CD14-positive monocyte (primary cell): ENCODE results near the gene HOXB5. TPM values are rescaled to one million over a fixed set of nuclear protein-coding genes. Genes with fewer than 3 reads are reported as not detected.

Experiments used
- DNase-seq, 3 donors: peaks; one replicate each; pipeline ENCODE4 v3.0.0-alpha.2; 2011 to 2022
- H2AFZ ChIP-seq: 2 replicates; pipeline ENCODE4 v1.6.0; 2012; ENCODE audit warnings: mild to moderate bottlenecking, low read depth, low read length, inconsistent platforms; ENCODE audit not compliant: insufficient read depth, poor library complexity, severe bottlenecking
- H3K27ac ChIP-seq, 2 donors: 1 replicate in 1 of 2; 2 replicates in 1 of 2; pipeline ENCODE4 v1.5.1; 2012 to 2013; ENCODE audit warnings: low read length in 2 of 2, control low read depth in 1 of 2, inconsistent platforms in 1 of 2, low read depth in 1 of 2, mild to moderate bottlenecking in 1 of 2
- H3K27me3 ChIP-seq, 2 donors: one replicate each; pipeline versions ENCODE4 v1.6.0 to v1.6.1; 2011 to 2013; ENCODE audit warnings: low read length in 2 of 2; ENCODE audit not compliant: control insufficient read depth in 2 of 2, insufficient read depth in 2 of 2
- H3K36me3 ChIP-seq, 2 donors: replicated peaks in 1 of 2; 1 replicate in 1 of 2; 2 replicates in 1 of 2; pipeline versions ENCODE4 v1.5.1 to v1.6.1; 2012 to 2013; ENCODE audit warnings: low read length in 2 of 2, control low read depth in 1 of 2, inconsistent platforms in 1 of 2, mild to moderate bottlenecking in 1 of 2; ENCODE audit not compliant: insufficient read depth in 2 of 2, control insufficient read depth in 1 of 2
- H3K4me1 ChIP-seq, 2 donors: 1 replicate in 1 of 2; 2 replicates in 1 of 2; pipeline versions ENCODE4 v1.5.1 to v1.6.1; 2012 to 2013; ENCODE audit warnings: low read length in 2 of 2, control low read depth in 1 of 2, inconsistent platforms in 1 of 2, mild to moderate bottlenecking in 1 of 2, moderate library complexity in 1 of 2; ENCODE audit not compliant: insufficient read depth in 2 of 2, control insufficient read depth in 1 of 2
- H3K4me2 ChIP-seq: replicated peaks from 2 replicates; pipeline ENCODE3; 2012; ENCODE audit warnings: low read length, moderate library complexity, mild to moderate bottlenecking; ENCODE audit not compliant: poor library complexity, severe bottlenecking; ENCODE audit errors: extremely low read depth
- H3K4me3 ChIP-seq, 3 experiments: fragments of 200-600 bp in 1 of 3; sonication (generic) in 1 of 3; replicated peaks in 1 of 3; 1 replicate in 2 of 3; 2 replicates in 1 of 3; pipeline ENCODE4 v1.5.1; 2011 to 2013; ENCODE audit warnings: low read length in 3 of 3, mild to moderate bottlenecking in 3 of 3, control low read depth in 2 of 3, low read depth in 2 of 3, inconsistent platforms in 1 of 3, moderate library complexity in 1 of 3
- H3K79me2 ChIP-seq: 2 replicates; pipeline ENCODE4 v1.6.0; 2012; ENCODE audit warnings: mild to moderate bottlenecking, control low read depth, inconsistent platforms, low read length, moderate library complexity; ENCODE audit not compliant: insufficient read depth
- H3K9ac ChIP-seq: 2 replicates; pipeline ENCODE4 v1.6.0; 2017; ENCODE audit warnings: low read length, mild to moderate bottlenecking; ENCODE audit not compliant: insufficient read depth, poor library complexity, severe bottlenecking
- H3K9me3 ChIP-seq, 2 donors: replicated peaks in 1 of 2; 1 replicate in 1 of 2; 2 replicates in 1 of 2; pipeline versions ENCODE4 v1.5.1 to v1.6.1; 2012 to 2013; ENCODE audit warnings: low read length in 2 of 2, control low read depth in 1 of 2; ENCODE audit not compliant: control insufficient read depth in 1 of 2, insufficient read depth in 1 of 2
- H4K20me1 ChIP-seq: 2 replicates; pipeline ENCODE4 v1.6.0; 2012; ENCODE audit warnings: mild to moderate bottlenecking, low read length, control low read depth, moderate library complexity; ENCODE audit not compliant: insufficient read depth
- H3K27ac Mint-ChIP-seq, 7 donors: one replicate each; pipeline ENCODE4 v1.8.0; 2020; ENCODE audit warnings: mild to moderate bottlenecking in 7 of 7, mixed read lengths in 7 of 7, moderate library complexity in 6 of 7, inconsistent platforms in 2 of 7
- H3K27me3 Mint-ChIP-seq, 3 donors: one replicate each; pipeline ENCODE4 v1.8.0; 2021 to 2022; ENCODE audit warnings: low read depth in 3 of 3, mild to moderate bottlenecking in 3 of 3, mixed read lengths in 3 of 3, moderate library complexity in 3 of 3, inconsistent platforms in 1 of 3
- H3K36me3 Mint-ChIP-seq, 2 donors: one replicate each; pipeline ENCODE4 v1.8.0; 2020; ENCODE audit warnings: mixed read lengths in 2 of 2, inconsistent platforms in 1 of 2, mild to moderate bottlenecking in 1 of 2
- H3K4me1 Mint-ChIP-seq: one replicate; pipeline ENCODE4 v1.8.0; 2020; ENCODE audit warnings: mild to moderate bottlenecking, mixed read lengths
- H3K4me3 Mint-ChIP-seq, 2 donors: one replicate each; pipeline ENCODE4 v1.8.0; 2020; ENCODE audit warnings: mild to moderate bottlenecking in 2 of 2, mixed read lengths in 2 of 2, moderate library complexity in 1 of 2
- H3K9me3 Mint-ChIP-seq, 7 donors: one replicate each; pipeline ENCODE4 v1.8.0; 2020 to 2022; ENCODE audit warnings: mixed read lengths in 7 of 7, mild to moderate bottlenecking in 6 of 7, moderate library complexity in 6 of 7, inconsistent platforms in 2 of 7
- CTCF ChIP-seq: fragments of 200-600 bp; IDR thresholded peaks from one replicate; pipeline ENCODE4 v1.8.0; 2022; ENCODE audit warnings: antibody characterized with exemption, mild to moderate bottlenecking
- WGBS: methylation state at CpG from one replicate; pipeline ENCODE4 v1.1.5; 2013; ENCODE audit warnings: missing lambda C conversion rate; ENCODE audit not compliant: insufficient coverage; 5-methylcytosine and 5-hydroxymethylcytosine counted together
- intact Hi-C, 2 donors: fragments of 100-400 bp; cut with micrococcal nuclease; formaldehyde crosslinking; loops; one replicate each; pipeline versions ENCODE4 v1.15.0 to v1.15.1; 2023
- polyA plus RNA-seq, 3 donors: library from polyadenylated mRNA; depleted of rRNA in 1 of 3; unstranded in 2 of 3; stranded (reverse) in 1 of 3; fragments of 300-500 nt in 2 of 3; fragments of >200 nt in 1 of 3; fragmentation: Illumina TruSeq in 2 of 3; gene quantifications; 1 replicate in 2 of 3; 2 replicates in 1 of 3; pipeline ENCODE4 v1.2.3, GENCODE V29; 2012 to 2021

Gene HOXB5
- polyA plus RNA-seq, 3 donors, result not detected

- Mint-ChIP-seq H3K4me1 (peaks cover 41% of the 10 kb centered on the region), H3K27ac (no peak overlapping the region), H3K27me3 (peaks cover 98 to 99% (median 98%) of the 10 kb centered on the region in 3 donors), H3K4me3 (peak overlapping the region in 1 of 2 donors; percentile 68), H3K36me3 (peaks cover 11 to 20% of the 10 kb centered on the region in 2 donors), H3K9me3 (peaks cover 0 to 49% (median 26%) of the 10 kb centered on the region in 7 donors)
- DNase-seq, result no peak
- no peaks in the 10 kb centered on the region for H3K36me3 ChIP-seq
- peaks cover 82 to 99% of the 10 kb centered on the region in 2 donors for H3K27me3 ChIP-seq
- H3K79me2 ChIP-seq, result no peaks in the 10 kb centered on the region
- H3K9ac ChIP-seq, result no peak overlapping the region
- under 1% methylated on average over 53 of the region's 55 CpGs for WGBS
- no peaks in the 10 kb centered on the region for H4K20me1 ChIP-seq
- no peak overlapping the region for H2AFZ ChIP-seq
- no peak overlapping the region for H3K4me3 ChIP-seq
- H3K27ac ChIP-seq, result no peak overlapping the region
- TF ChIP-seq CTCF, result no peak
- peaks cover 36 to 43% of the 10 kb centered on the region in 2 donors for H3K4me1 ChIP-seq
- intact Hi-C loops, result loop anchor here in 1 of 2 donors (2.0 kb wide), 1 partner anchor 17 kb away; no protein-coding TSS in a partner anchor
- H3K4me2 ChIP-seq, result no peak overlapping the region
- peaks cover 9 to 52% of the 10 kb centered on the region in 2 donors for H3K9me3 ChIP-seq
Observed at GRCh38 chr17:48613862-48614694, 20.5 kb upstream of the HOXB5 start.

DNA sequence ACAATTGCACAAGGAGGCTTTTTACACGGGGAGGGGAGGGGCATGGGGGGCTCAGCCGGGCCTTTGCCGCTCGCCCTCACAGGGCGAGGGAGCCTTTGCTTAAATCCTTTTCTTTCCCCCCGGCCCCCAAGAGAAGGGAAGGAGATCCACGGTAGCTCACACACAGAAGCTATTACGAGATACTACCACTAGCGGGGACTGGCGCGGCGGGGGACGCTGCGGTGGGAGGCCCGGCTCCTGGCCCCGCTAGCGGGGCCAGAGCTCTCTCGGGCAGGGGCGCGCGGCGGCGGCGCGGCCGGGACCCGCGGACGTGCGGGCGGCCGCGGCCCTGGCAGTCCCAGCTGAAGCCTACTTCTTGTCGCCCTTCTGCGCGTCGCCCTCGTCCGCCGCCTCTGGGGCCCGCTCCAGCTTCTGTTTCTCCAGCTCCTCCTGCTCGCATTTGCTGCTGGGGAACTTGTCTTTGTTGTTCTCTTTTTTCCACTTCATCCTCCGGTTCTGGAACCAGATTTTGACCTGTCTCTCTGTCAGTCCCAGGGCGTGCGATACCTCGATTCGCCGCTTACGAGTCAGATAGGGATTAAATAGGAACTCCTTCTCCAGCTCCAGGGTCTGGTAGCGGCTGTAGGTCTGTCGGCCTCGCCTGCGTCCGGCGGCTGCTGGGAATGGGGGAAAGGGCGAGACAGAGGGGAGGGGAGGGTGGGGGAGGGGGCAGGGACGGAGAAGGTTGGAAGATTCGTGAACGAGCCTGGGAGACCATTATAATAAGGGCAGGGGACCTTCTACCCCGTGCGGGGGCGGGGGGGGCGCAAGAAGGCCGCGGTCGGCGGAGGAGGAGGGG is 19.5 kb upstream of the HOXB5 start:
- peak overlapping the region; percentile 55 for H3K4me2 ChIP-seq
- H3K27me3 ChIP-seq, result peaks cover 82 to 98% of the 10 kb centered on the region in 2 donors
- Mint-ChIP-seq H3K36me3 (peaks cover 9 to 18% of the 10 kb centered on the region in 2 donors), H3K4me3 (peak overlapping the region; percentile 64 to 92), H3K27me3 (peaks cover 97 to 99% (median 98%) of the 10 kb centered on the region in 3 donors), H3K9me3 (peaks cover 0 to 49% (median 22%) of the 10 kb centered on the region in 7 donors), H3K27ac (peak overlapping the region in 1 of 7 donors; percentile 58), H3K4me1 (peaks cover 35% of the 10 kb centered on the region)
- H3K9me3 ChIP-seq, result peaks cover 9 to 60% of the 10 kb centered on the region in 2 donors
- DNase-seq, result peak; percentile 15 to 35 (median 31)
- peak overlapping the region in 1 of 3 experiments; percentile 49 for H3K4me3 ChIP-seq
- H3K36me3 ChIP-seq, result no peaks in the 10 kb centered on the region
- no peaks in the 10 kb centered on the region for H4K20me1 ChIP-seq
- H3K27ac ChIP-seq, result no peak overlapping the region
- no peaks in the 10 kb centered on the region for H3K79me2 ChIP-seq
- H3K9ac ChIP-seq, result no peak overlapping the region
- intact Hi-C loops, result no loop called here
- H2AFZ ChIP-seq, result peak overlapping the region; percentile 53
- peaks cover 36 to 43% of the 10 kb centered on the region in 2 donors for H3K4me1 ChIP-seq
- WGBS, result under 1% methylated on average over 38 of the region's 67 CpGs
- peak; percentile 49 for TF ChIP-seq CTCF
